K562 (cell line): ENCODE data around the gene UMODL1.

Experiments used
- MTA2 ChIP-seq: fragments of 450-650 bp; IDR thresholded peaks from 2 replicates; pipeline ENCODE4 v1.6.1; 2016; ENCODE audit warnings: low read depth
- PCBP2 ChIP-seq: fragments of 200-400 bp; formaldehyde crosslinking; IDR thresholded peaks from 2 replicates; pipeline ENCODE4 v1.6.1; 2018; ENCODE audit warnings: low read length, low read depth, mild to moderate bottlenecking, moderate library complexity; ENCODE audit not compliant: poor library complexity, severe bottlenecking
- SPI1 ChIP-seq: IDR thresholded peaks from 2 replicates; pipeline ENCODE4 v1.6.1; 2011; ENCODE audit warnings: low read depth, low read length, control low read depth, borderline replicate concordance
- TAF1 ChIP-seq: IDR thresholded peaks from 2 replicates; pipeline ENCODE4 v1.6.1; 2011; ENCODE audit warnings: mild to moderate bottlenecking, low read length, moderate library complexity; ENCODE audit not compliant: insufficient read depth, control insufficient read depth, severe bottlenecking; ENCODE audit errors: extremely low read depth
- ZBTB7A ChIP-seq: IDR thresholded peaks from 2 replicates; pipeline ENCODE4 v1.6.1; 2011; ENCODE audit warnings: low read depth, mild to moderate bottlenecking, low read length, moderate library complexity, borderline replicate concordance; ENCODE audit not compliant: control insufficient read depth
- ZNF785 ChIP-seq: fragments of 250-450 bp; sonication (Bioruptor Pico); IDR thresholded peaks from 2 replicates; pipeline ENCODE4 v1.4.0; 2020; ENCODE audit warnings: mild to moderate bottlenecking
- TF ChIP-seq, protein P1 (sequence below), 2 experiments: fragments of 450-650 bp; formaldehyde crosslinking in 1 of 2; IDR thresholded peaks; 2 replicates each; pipeline versions ENCODE4 v1.4.0 to v1.6.1; 2014 to 2020; ENCODE audit warnings: mild to moderate bottlenecking in 2 of 2, borderline replicate concordance in 1 of 2, low read depth in 1 of 2
- TF ChIP-seq, protein P2 (sequence below), 3 experiments: IDR thresholded peaks in 2 of 3; conservative IDR thresholded peaks in 1 of 3; 2 replicates each; pipeline ENCODE4 v1.5.1; 2011 to 2012; ENCODE audit warnings: low read length in 3 of 3, mild to moderate bottlenecking in 3 of 3, control low read depth in 2 of 3, improper control_type of control experiment in 1 of 3, inconsistent platforms in 1 of 3, low read depth in 1 of 3, mixed read lengths in 1 of 3, moderate library complexity in 1 of 3; ENCODE audit not compliant: insufficient read depth in 2 of 3
- TF ChIP-seq, protein P3 (sequence below): fragments of 450-650 bp; IDR thresholded peaks from 2 replicates; pipeline ENCODE4 v1.6.1; 2018; ENCODE audit warnings: mild to moderate bottlenecking, low read depth; ENCODE audit not compliant: partially characterized antibody
- TF ChIP-seq, protein P4 (sequence below): sonication (generic); formaldehyde crosslinking; IDR thresholded peaks from 2 replicates; pipeline ENCODE4 v1.8.1; 2023; ENCODE audit warnings: mild to moderate bottlenecking, missing genetic modification reagents
- TF ChIP-seq, protein P5 (sequence below): fragments of 250-450 bp; sonication (Bioruptor Pico); IDR thresholded peaks from 2 replicates; pipeline ENCODE4 v1.5.0; 2021

DNA sequence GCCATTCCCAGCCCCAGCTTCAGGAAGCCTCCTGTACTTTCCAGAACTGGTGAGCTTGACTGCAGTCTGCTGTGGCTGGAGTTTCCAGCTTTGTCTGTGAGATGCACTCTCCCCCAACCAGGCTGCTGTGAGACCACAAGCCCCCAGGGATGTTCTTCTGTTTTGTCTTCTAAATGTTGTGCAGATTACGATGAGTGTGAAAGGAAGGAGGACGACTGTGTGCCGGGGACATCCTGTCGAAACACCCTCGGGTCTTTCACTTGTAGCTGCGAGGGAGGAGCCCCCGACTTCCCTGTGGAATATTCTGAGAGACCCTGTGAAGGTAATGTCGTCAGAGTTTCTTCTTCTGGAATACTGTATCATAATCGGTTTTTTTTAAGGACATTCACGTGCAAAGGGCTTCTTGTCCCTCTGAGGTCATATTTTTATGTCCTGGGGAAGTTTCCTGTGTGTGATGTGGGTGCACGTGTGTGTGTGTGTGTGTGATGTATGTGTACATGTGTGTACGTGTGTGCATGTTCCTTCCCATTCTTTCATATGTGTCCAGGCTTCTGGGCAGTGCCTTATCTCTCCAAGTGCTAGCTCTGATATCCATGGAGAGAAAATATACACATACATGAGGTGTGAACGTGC is 49.9 kb downstream of the UMODL1 start:
- TF ChIP-seq, protein P1, sequence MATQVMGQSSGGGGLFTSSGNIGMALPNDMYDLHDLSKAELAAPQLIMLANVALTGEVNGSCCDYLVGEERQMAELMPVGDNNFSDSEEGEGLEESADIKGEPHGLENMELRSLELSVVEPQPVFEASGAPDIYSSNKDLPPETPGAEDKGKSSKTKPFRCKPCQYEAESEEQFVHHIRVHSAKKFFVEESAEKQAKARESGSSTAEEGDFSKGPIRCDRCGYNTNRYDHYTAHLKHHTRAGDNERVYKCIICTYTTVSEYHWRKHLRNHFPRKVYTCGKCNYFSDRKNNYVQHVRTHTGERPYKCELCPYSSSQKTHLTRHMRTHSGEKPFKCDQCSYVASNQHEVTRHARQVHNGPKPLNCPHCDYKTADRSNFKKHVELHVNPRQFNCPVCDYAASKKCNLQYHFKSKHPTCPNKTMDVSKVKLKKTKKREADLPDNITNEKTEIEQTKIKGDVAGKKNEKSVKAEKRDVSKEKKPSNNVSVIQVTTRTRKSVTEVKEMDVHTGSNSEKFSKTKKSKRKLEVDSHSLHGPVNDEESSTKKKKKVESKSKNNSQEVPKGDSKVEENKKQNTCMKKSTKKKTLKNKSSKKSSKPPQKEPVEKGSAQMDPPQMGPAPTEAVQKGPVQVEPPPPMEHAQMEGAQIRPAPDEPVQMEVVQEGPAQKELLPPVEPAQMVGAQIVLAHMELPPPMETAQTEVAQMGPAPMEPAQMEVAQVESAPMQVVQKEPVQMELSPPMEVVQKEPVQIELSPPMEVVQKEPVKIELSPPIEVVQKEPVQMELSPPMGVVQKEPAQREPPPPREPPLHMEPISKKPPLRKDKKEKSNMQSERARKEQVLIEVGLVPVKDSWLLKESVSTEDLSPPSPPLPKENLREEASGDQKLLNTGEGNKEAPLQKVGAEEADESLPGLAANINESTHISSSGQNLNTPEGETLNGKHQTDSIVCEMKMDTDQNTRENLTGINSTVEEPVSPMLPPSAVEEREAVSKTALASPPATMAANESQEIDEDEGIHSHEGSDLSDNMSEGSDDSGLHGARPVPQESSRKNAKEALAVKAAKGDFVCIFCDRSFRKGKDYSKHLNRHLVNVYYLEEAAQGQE (IDR thresholded peaks at IDR 0.05; ENCODE audit: borderline replicate concordance): no peak
- TF ChIP-seq, protein P1 (CRISPR knock-in tag; IDR thresholded peaks at IDR 0.05; ENCODE audit: low read depth): no peak
- TF ChIP-seq SPI1 (no peak), MTA2 (no peak), ZNF785 (CRISPR knock-in tag) (no peak), PCBP2 (no peak), ZBTB7A (no peak), TAF1 (no peak)
- TF ChIP-seq, protein P2, sequence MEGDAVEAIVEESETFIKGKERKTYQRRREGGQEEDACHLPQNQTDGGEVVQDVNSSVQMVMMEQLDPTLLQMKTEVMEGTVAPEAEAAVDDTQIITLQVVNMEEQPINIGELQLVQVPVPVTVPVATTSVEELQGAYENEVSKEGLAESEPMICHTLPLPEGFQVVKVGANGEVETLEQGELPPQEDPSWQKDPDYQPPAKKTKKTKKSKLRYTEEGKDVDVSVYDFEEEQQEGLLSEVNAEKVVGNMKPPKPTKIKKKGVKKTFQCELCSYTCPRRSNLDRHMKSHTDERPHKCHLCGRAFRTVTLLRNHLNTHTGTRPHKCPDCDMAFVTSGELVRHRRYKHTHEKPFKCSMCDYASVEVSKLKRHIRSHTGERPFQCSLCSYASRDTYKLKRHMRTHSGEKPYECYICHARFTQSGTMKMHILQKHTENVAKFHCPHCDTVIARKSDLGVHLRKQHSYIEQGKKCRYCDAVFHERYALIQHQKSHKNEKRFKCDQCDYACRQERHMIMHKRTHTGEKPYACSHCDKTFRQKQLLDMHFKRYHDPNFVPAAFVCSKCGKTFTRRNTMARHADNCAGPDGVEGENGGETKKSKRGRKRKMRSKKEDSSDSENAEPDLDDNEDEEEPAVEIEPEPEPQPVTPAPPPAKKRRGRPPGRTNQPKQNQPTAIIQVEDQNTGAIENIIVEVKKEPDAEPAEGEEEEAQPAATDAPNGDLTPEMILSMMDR (IDR thresholded peaks at IDR 0.05 in 2 of 3, conservative IDR thresholded peaks at IDR 0.05 in 1 of 3; ENCODE audit: insufficient read depth in 2 of 3, low read depth in 1 of 3, low read length in 3 of 3): no peak
- TF ChIP-seq, protein P3, sequence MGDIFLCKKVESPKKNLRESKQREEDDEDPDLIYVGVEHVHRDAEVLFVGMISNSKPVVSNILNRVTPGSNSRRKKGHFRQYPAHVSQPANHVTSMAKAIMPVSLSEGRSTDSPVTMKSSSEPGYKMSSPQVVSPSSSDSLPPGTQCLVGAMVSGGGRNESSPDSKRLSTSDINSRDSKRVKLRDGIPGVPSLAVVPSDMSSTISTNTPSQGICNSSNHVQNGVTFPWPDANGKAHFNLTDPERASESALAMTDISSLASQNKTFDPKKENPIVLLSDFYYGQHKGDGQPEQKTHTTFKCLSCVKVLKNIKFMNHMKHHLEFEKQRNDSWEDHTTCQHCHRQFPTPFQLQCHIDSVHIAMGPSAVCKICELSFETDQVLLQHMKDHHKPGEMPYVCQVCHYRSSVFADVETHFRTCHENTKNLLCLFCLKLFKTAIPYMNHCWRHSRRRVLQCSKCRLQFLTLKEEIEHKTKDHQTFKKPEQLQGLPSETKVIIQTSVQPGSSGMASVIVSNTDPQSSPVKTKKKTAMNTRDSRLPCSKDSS: no peak
- TF ChIP-seq, protein P4, sequence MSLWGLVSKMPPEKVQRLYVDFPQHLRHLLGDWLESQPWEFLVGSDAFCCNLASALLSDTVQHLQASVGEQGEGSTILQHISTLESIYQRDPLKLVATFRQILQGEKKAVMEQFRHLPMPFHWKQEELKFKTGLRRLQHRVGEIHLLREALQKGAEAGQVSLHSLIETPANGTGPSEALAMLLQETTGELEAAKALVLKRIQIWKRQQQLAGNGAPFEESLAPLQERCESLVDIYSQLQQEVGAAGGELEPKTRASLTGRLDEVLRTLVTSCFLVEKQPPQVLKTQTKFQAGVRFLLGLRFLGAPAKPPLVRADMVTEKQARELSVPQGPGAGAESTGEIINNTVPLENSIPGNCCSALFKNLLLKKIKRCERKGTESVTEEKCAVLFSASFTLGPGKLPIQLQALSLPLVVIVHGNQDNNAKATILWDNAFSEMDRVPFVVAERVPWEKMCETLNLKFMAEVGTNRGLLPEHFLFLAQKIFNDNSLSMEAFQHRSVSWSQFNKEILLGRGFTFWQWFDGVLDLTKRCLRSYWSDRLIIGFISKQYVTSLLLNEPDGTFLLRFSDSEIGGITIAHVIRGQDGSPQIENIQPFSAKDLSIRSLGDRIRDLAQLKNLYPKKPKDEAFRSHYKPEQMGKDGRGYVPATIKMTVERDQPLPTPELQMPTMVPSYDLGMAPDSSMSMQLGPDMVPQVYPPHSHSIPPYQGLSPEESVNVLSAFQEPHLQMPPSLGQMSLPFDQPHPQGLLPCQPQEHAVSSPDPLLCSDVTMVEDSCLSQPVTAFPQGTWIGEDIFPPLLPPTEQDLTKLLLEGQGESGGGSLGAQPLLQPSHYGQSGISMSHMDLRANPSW: no peak
- TF ChIP-seq, protein P5, sequence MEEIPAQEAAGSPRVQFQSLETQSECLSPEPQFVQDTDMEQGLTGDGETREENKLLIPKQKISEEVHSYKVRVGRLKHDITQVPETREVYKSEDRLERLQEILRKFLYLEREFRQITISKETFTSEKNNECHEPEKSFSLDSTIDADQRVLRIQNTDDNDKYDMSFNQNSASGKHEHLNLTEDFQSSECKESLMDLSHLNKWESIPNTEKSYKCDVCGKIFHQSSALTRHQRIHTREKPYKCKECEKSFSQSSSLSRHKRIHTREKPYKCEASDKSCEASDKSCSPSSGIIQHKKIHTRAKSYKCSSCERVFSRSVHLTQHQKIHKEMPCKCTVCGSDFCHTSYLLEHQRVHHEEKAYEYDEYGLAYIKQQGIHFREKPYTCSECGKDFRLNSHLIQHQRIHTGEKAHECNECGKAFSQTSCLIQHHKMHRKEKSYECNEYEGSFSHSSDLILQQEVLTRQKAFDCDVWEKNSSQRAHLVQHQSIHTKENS (CRISPR knock-in tag): no peak
